ENCODE measurements around the gene AAMDC.

GRCh38 chr11:77873345-77873744 lies 52.4 kb downstream of the AAMDC start:
- no peak for TF ChIP-seq ZNF384 (IDR thresholded peaks at IDR 0.05)
- TF ChIP-seq L3MBTL2 (conservative IDR thresholded peaks at IDR 0.05) = no peak
- no peak for TF ChIP-seq SP1 (IDR thresholded peaks at IDR 0.05)
- no peak for TF ChIP-seq TARDBP (IDR thresholded peaks at IDR 0.05)
- TF ChIP-seq BHLHE40 (IDR thresholded peaks at IDR 0.05; ENCODE audit: borderline replicate concordance) = no peak

Data from HEK293T (cell line).